Peyer's patch (tissue), 4 donors: ENCODE data around the gene IQCB1.

Experiments used
- POLR2A ChIP-seq, 2 donors: fragments of 450-650 bp; IDR thresholded peaks; one replicate each; pipeline ENCODE4 v1.5.1; 2017; ENCODE audit warnings: antibody characterized with exemption in 2 of 2, mild to moderate bottlenecking in 2 of 2, moderate library complexity in 2 of 2
- TF ChIP-seq, protein P1 (sequence below), 6 experiments: fragments of 450-650 bp in 4 of 6; fragments of 200-600 bp in 2 of 6; sonication (generic) in 1 of 6; IDR thresholded peaks; one replicate each; pipeline ENCODE4 v1.5.1; 2017 to 2019; ENCODE audit warnings: antibody characterized with exemption in 6 of 6, mild to moderate bottlenecking in 3 of 6, moderate library complexity in 1 of 6

DNA sequence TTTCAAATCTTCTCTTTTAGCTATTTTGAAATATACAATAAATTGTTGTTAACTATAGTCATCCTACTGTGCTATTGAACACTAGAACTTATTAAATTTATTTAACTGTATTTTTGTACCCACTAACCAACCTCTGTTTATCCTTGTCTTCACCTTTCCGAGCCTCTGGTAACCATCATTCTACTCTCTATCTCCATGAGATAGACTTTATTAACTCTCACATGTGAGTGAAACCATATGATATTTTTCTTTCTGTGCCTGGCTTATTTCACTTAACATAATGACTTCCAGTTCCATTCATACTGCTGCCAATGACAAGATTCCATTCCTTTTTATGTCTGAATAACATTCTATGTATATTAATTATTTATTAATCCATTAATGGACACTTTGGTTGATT, 43.6 kb upstream of the IQCB1 start:
- TF ChIP-seq, protein P1, sequence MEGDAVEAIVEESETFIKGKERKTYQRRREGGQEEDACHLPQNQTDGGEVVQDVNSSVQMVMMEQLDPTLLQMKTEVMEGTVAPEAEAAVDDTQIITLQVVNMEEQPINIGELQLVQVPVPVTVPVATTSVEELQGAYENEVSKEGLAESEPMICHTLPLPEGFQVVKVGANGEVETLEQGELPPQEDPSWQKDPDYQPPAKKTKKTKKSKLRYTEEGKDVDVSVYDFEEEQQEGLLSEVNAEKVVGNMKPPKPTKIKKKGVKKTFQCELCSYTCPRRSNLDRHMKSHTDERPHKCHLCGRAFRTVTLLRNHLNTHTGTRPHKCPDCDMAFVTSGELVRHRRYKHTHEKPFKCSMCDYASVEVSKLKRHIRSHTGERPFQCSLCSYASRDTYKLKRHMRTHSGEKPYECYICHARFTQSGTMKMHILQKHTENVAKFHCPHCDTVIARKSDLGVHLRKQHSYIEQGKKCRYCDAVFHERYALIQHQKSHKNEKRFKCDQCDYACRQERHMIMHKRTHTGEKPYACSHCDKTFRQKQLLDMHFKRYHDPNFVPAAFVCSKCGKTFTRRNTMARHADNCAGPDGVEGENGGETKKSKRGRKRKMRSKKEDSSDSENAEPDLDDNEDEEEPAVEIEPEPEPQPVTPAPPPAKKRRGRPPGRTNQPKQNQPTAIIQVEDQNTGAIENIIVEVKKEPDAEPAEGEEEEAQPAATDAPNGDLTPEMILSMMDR (IDR thresholded peaks at IDR 0.05), result no peak
- no peak for TF ChIP-seq POLR2A (IDR thresholded peaks at IDR 0.05)
